Panc1 (cell line): ENCODE data around the gene ZNF648. TPM values are rescaled to one million over a fixed set of nuclear protein-coding genes. Genes with fewer than 3 reads are reported as not detected.

Experiments used
- ATAC-seq: fragments of 200-7000 bp; cut with Tn5 transposase; 2 replicates; pipeline ENCODE4 v1.9.1; 2020; ENCODE audit warnings: mild to moderate bottlenecking, moderate library complexity
- BruUV-seq: library from RNA; stranded (reverse); fragments of 400-500 nt; replicated peaks from 2 replicates; lab custom pipeline; 2021; lab: Mats Ljungman, UMichigan
- CTCF ChIA-PET: fragments of 300-600 bp; sonication (Branson Sonifier 250); formaldehyde crosslinking; loops from one replicate; lab custom pipeline; 2022; ENCODE audit warnings: antibody characterized with exemption; lab: Charles Lee
- POLR2A ChIA-PET: fragments of 300-600 bp; sonication (Branson Sonifier 250); formaldehyde crosslinking; loops from one replicate; lab custom pipeline; 2022; ENCODE audit warnings: antibody characterized with exemption; lab: Charles Lee
- DNase-seq: peaks from one replicate; pipeline ENCODE4 v3.0.0-alpha.2; 2010; ENCODE audit warnings: low read depth, low spot score
- H3K27ac ChIP-seq: 2 replicates; pipeline ENCODE4 v1.5.1; 2011; ENCODE audit warnings: mild to moderate bottlenecking, low read length, inconsistent platforms
- H3K27me3 ChIP-seq: fragments of 200-500 bp; sonication (Bioruptor generic); 2 replicates; pipeline ENCODE4 v1.6.0; 2014; ENCODE audit warnings: low read length, inconsistent platforms; ENCODE audit not compliant: control insufficient read depth, insufficient read depth
- H3K36me3 ChIP-seq: fragments of 200-500 bp; sonication (Bioruptor generic); 2 replicates; pipeline ENCODE4 v1.5.1; 2014; ENCODE audit warnings: inconsistent platforms, mild to moderate bottlenecking, low read length, moderate library complexity; ENCODE audit not compliant: control insufficient read depth, insufficient read depth
- H3K4me1 ChIP-seq: 2 replicates; pipeline ENCODE4 v1.5.1; 2011; ENCODE audit warnings: inconsistent platforms, mild to moderate bottlenecking, low read length, moderate library complexity; ENCODE audit not compliant: control insufficient read depth, insufficient read depth
- H3K4me3 ChIP-seq, 2 experiments: 2 replicates each; pipeline ENCODE4 v1.5.1; 2011 to 2012; ENCODE audit warnings: low read depth in 2 of 2, low read length in 2 of 2, mild to moderate bottlenecking in 2 of 2, inconsistent platforms in 1 of 2, moderate library complexity in 1 of 2
- H3K9me3 ChIP-seq: fragments of 200-500 bp; sonication (Bioruptor generic); 2 replicates; pipeline ENCODE4 v1.5.1; 2014; ENCODE audit warnings: low read depth, mild to moderate bottlenecking, inconsistent platforms, low read length, moderate library complexity; ENCODE audit not compliant: control insufficient read depth, insufficient read depth
- CTCF ChIP-seq: fragments of 450-650 bp; IDR thresholded peaks from 2 replicates; pipeline ENCODE4 v1.5.1; 2017; ENCODE audit warnings: mild to moderate bottlenecking
- POLR2AphosphoS5 ChIP-seq: IDR thresholded peaks from 2 replicates; pipeline ENCODE4 v1.6.1; 2012; ENCODE audit warnings: mild to moderate bottlenecking, low read depth, low read length, moderate library complexity
- SIN3A ChIP-seq: IDR thresholded peaks from 2 replicates; pipeline ENCODE4 v1.6.1; 2012; ENCODE audit warnings: low read depth, mild to moderate bottlenecking, low read length, moderate library complexity, borderline replicate concordance; ENCODE audit not compliant: insufficient read depth
- TCF7L2 ChIP-seq: IDR thresholded peaks from 2 replicates; pipeline ENCODE4 v1.6.1; 2011; ENCODE audit warnings: mild to moderate bottlenecking, low read depth, low read length, inconsistent platforms
- in situ Hi-C: cut with HindIII; loops from 2 replicates; pipeline ENCODE4 v1.10.0; 2016; ENCODE audit warnings: low sequenced_read_pairs, low pct_unique_long_range_greater_than_20kb
- intact Hi-C: fragments of 100-400 bp; cut with micrococcal nuclease; formaldehyde crosslinking; loops from one replicate; pipeline ENCODE4 v1.10.0; 2022; ENCODE audit not compliant: unreplicated experiment
- total RNA-seq: library from RNA; stranded (reverse); gene quantifications from one replicate; pipeline ENCODE4 v1.2.1, GENCODE V29; 2021; ENCODE audit not compliant: unreplicated experiment
- TF ChIP-seq, protein P1 (sequence below), 2 experiments: IDR thresholded peaks; 2 replicates each; pipeline ENCODE4 v1.6.1; 2011 to 2012; ENCODE audit warnings: low read depth in 2 of 2, control low read depth in 1 of 2, low read length in 1 of 2, mild to moderate bottlenecking in 1 of 2, moderate library complexity in 1 of 2; ENCODE audit not compliant: insufficient read depth in 1 of 2

Gene ZNF648
- total RNA-seq, 1 experiment from 2014 or later: not detected

DNA sequence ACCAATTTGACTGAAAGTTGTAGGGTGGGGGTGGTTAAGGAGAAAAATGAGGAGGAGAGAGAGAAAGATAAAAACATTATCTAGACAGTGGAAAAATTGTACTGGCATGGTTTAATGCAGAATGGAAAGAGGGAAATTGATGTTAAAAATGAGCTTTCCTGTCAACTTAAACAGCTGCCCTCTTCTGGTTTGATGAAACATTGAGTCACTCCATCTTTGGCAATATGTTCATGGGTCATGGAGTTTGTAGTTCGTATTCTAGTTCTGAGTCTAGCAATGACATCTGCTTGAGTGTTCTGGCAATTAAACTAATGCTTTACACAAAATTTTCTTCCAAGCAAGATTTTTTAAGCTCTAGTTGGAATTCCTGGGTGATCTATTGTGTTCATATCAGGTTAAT lies 9.6 kb downstream of the ZNF648 start:
- no peak for TF ChIP-seq POLR2AphosphoS5
- TF ChIP-seq CTCF: no peak
- no peak for TF ChIP-seq TCF7L2
- no peak for TF ChIP-seq SIN3A
- TF ChIP-seq, protein P1, sequence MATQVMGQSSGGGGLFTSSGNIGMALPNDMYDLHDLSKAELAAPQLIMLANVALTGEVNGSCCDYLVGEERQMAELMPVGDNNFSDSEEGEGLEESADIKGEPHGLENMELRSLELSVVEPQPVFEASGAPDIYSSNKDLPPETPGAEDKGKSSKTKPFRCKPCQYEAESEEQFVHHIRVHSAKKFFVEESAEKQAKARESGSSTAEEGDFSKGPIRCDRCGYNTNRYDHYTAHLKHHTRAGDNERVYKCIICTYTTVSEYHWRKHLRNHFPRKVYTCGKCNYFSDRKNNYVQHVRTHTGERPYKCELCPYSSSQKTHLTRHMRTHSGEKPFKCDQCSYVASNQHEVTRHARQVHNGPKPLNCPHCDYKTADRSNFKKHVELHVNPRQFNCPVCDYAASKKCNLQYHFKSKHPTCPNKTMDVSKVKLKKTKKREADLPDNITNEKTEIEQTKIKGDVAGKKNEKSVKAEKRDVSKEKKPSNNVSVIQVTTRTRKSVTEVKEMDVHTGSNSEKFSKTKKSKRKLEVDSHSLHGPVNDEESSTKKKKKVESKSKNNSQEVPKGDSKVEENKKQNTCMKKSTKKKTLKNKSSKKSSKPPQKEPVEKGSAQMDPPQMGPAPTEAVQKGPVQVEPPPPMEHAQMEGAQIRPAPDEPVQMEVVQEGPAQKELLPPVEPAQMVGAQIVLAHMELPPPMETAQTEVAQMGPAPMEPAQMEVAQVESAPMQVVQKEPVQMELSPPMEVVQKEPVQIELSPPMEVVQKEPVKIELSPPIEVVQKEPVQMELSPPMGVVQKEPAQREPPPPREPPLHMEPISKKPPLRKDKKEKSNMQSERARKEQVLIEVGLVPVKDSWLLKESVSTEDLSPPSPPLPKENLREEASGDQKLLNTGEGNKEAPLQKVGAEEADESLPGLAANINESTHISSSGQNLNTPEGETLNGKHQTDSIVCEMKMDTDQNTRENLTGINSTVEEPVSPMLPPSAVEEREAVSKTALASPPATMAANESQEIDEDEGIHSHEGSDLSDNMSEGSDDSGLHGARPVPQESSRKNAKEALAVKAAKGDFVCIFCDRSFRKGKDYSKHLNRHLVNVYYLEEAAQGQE (IDR thresholded peaks at IDR 0.05; ENCODE audit: insufficient read depth in 1 of 2, low read depth in 2 of 2, low read length in 1 of 2): no peak
- CTCF ChIA-PET: no interaction called here
- Histone ChIP-seq H3K36me3 (no peaks in the 10 kb centered on the region), H3K4me3 (no peak overlapping the region), H3K9me3 (no peaks in the 10 kb centered on the region), H3K27ac (no peak overlapping the region), H3K27me3 (no peaks in the 10 kb centered on the region), H3K4me1 (no peaks in the 10 kb centered on the region)
- ATAC-seq (no peak), DNase-seq (no peak)
- in situ Hi-C loops: no loop called here
- intact Hi-C loops: no loop called here
- BruUV-seq: no TSS peak
- POLR2A ChIA-PET: no interaction called here

DNA sequence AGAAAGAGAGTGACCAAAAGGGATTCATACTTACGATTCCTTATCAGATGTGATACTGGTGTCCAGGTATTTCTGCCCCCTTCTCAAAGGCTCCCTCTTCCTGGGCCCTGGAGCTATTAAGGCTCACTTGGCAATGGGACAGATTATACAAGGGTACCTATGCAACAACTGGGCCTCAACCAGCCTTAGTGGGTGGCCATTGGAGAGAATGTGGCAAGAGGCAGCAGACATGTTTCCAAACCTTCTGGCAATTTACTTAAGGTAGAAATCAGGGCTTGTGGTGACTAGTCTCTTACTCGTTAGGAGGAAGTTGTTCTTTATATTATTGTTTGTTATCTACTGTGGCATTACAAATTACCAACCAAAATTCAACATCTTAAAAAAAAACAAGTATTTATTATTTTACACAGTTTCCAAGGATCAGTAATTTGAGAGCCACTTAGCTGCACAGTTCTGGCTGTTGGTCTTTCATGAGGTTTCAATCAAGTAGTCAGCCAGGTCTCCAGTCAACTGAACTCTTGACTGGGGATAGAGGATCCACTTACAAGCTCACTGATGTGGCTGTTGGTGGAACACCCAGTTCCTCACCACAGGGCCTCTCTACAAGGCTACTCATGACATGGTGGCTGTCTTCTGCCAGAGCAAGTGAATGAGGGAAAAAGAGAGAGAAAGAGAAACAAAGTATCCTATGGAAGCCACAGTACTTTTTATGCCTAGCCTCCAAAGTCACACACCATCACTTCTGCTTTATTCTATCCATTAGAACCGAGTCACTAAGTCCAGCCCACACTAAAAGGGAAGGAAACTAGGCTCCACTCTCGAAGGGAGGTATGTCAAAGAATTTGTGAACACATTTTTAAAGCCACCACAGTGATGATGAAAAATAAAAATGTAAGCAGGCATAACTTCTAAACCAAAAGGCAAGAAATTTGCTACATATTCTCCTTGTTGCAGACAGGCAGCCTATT lies 10.7 kb downstream of the ZNF648 start:
- ChIA-PET CTCF (no interaction called here), POLR2A (no interaction called here)
- BruUV-seq: no TSS peak
- H3K4me3 ChIP-seq: no peak overlapping the region
- no peaks in the 10 kb centered on the region for H3K27me3 ChIP-seq
- H3K27ac ChIP-seq: no peak overlapping the region
- H3K36me3 ChIP-seq: no peaks in the 10 kb centered on the region
- DNase-seq (no peak), ATAC-seq (no peak)
- no peaks in the 10 kb centered on the region for H3K9me3 ChIP-seq
- intact Hi-C loops (no loop called here), in situ Hi-C loops (no loop called here)
- H3K4me1 ChIP-seq: no peaks in the 10 kb centered on the region
- TF ChIP-seq POLR2AphosphoS5: no peak
- TF ChIP-seq CTCF: no peak
- TF ChIP-seq, protein P1 (IDR thresholded peaks at IDR 0.05; ENCODE audit: insufficient read depth in 1 of 2, low read depth in 2 of 2, low read length in 1 of 2): no peak
- TF ChIP-seq TCF7L2: no peak
